HL-60/S4 treated with phorbol 12-myristate 13-acetate at 8.2 ng/mL for 4 days and 3 days (cell line): ENCODE results near the gene KIAA1755.

Experiments
- in situ Hi-C: fragments of 300-500 bp; cut with MboI; formaldehyde crosslinking; loops from 2 replicates; pipeline ENCODE4 v1.15.0; 2022; ENCODE audit warnings: low sequenced_read_pairs

KIAA1755 gene

GRCh38 chr20:38245753-38246152, 14.8 kb downstream of the KIAA1755 start:
- in situ Hi-C loops = no loop called here

GRCh38 chr20:38243709-38244020, 16.9 kb downstream of the KIAA1755 start:
- in situ Hi-C loops = no loop called here

DNA sequence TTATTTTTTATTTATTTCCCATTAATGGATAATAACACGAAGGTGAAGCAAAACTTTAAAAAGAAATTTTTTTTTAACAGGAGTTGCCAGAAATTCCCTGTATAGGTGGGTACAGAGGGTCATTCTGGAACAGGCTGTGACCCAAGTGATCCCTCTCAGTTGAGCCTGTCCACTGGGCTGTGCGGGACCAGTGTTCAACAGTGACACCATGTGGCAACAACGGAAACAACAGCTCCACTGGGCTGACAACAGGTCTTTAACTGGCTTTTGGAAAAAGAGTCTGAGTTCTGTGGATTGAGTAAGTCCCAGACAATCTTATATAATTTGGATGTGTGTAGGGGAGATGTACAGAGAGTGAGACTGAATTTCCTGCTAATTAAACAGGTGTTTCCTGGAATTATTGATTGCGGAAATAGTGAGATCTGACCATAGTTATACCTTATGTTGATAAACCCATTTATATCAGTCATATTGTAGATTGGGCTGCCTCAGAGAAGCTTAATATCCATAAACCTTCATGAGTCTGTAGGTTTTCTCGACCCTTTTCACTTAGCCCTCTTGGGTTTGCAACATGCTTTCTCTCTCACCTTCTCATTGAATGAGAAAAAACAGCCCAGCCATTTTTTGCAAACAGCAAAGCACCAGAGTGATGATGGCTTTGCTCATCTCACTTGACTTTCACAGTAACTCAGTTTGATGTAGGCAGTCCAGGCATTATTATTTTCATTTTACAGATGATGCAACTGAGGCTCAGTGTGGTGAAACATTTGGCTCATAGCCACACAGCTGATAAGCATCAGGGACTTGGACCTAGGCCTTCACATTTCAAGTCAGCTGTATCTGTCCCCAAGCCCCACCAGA, 17.5 kb downstream of the KIAA1755 start:
- in situ Hi-C loops = no loop called here

GRCh38 chr20:38241201-38241600, 19.3 kb downstream of the KIAA1755 start:
- in situ Hi-C loops = no loop called here

DNA sequence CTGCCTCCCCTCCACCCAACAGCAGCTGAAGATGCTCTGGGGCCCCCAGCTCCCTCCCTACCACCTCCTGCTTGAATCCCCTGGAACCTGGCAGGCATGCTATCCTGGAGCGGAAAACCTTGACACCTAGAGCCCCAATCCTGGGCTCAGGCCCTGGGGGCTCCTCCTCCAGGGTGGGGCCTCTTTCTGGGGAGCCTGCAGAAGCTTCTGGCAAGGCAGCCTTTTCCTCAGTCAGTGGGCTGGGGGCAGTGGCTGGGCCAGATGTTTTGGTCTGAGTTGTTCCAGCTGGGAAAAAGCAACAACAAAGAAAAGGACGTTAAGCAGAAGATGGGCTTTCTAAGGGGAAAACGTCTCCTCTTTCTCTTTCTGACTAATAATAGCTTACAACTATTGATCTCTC, 21.1 kb downstream of the KIAA1755 start:
- in situ Hi-C loops = no loop called here

GRCh38 chr20:38238829-38239228, 21.7 kb downstream of the KIAA1755 start:
- in situ Hi-C loops = no loop called here

- in situ Hi-C loops = no loop called here
Observed at GRCh38 chr20:38237381-38237780, 23.2 kb downstream of the KIAA1755 start.

GRCh38 chr20:38231531-38232121, 28.9 kb downstream of the KIAA1755 start:
- in situ Hi-C loops = loop anchor here (5.0 kb wide), 1 partner anchor 86 kb away; no protein-coding TSS in a partner anchor

DNA sequence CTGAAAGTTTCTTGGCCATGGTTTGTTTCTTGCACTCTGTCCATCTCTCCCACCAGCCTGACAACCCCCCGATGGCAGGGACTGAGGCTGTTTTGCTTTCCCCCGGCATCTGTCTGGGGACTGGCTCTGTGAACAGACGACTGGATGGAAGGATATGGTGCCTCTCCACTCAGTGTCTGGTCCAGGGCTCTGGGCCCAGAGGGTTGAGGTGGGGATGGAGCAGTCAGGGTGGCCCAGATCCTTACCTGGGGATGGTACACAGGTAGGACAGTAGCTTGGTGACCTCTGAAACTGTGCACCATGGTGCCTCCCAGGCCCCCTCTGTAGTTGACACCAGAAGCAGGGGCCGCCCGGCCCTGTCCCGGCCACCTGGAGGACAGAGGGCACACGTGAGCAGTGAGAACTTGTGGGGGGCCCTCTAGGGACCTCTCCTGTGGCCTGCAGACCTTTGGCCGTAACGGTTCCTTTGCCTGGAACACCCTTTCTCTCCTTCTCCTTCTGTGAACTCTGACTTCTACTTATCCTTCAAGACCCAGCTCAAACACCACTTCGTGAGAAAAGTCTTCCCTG, 29.5 kb downstream of the KIAA1755 start:
- in situ Hi-C loops = loop anchor here (5.0 kb wide), 1 partner anchor 86 kb away; no protein-coding TSS in a partner anchor

- in situ Hi-C loops = loop anchor here (5.0 kb wide), 1 partner anchor 87 kb away; no protein-coding TSS in a partner anchor
Observed at GRCh38 chr20:38230253-38230551, 30.3 kb downstream of the KIAA1755 start.

GRCh38 chr20:38229376-38230252, 30.9 kb downstream of the KIAA1755 start:
- in situ Hi-C loops = loop anchor here (5.0 to 10.0 kb wide), 2 partner anchors 88 to 155 kb away; no protein-coding TSS in a partner anchor

DNA sequence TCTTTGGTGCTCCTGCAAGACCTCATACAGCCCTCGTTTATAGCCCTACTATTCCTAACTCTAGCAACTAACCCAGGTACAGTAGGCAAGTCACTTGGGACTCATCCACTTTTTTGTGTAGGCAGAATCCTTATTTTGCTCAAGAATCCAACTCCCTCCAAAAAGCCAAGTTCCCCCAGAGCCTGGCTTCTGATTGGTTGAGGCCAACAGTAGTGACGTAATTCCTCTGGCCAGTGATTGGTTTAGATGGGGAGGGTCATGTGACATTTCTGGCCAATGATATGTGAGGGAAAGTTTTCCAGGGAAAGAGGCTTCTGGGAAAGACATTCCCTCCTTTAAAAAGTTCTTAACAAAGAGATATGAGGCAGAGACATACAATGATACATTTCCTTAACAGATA, 32.1 kb downstream of the KIAA1755 start:
- in situ Hi-C loops = loop anchor here (10.0 kb wide), 1 partner anchor 154 kb away; no protein-coding TSS in a partner anchor

- in situ Hi-C loops = loop anchor here (10.0 kb wide), 1 partner anchor 153 kb away; no protein-coding TSS in a partner anchor
Observed at GRCh38 chr20:38227420-38228360, 32.8 kb downstream of the KIAA1755 start.

DNA sequence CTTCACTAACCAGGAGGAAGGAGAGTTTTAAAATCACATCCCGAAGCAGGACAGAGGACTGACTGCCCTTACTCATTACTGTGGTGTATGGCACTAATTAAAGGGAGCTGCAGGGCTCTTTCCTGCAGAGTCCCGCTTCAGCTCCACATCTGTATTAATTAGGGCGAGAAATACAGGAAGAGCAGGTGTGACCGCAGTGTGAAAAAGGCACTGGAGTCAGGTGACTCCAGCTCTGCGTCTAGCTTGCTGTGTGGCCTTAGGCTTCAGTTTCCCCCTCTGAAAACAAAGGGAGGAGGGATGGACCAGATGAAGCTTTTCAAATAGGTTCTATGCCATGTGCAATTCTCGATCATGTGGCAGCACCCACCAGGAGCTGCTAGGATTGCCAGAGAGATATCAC, 34.0 kb downstream of the KIAA1755 start:
- in situ Hi-C loops = loop anchor here (10.0 kb wide), 1 partner anchor 152 kb away; no protein-coding TSS in a partner anchor

DNA sequence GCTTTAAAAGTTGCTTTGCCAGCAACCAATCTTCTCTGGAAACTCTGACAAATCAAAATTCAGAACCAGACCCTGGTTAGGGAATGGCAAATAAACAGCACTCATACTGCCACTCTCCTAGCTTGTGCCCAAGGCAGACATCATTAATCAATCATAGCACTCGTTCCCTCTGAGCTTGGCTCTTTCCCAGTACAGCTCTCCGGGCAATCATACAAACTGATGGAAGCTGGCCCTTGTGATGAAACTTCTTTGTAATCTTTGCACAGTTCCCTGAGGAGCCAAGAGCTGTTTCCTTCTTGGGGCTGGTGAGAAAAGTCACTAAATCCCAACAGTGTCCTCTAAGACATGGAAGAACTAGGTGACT, 34.7 kb downstream of the KIAA1755 start:
- in situ Hi-C loops = loop anchor here (10.0 kb wide), 1 partner anchor 151 kb away; no protein-coding TSS in a partner anchor

- in situ Hi-C loops = loop anchor here (10.0 kb wide), 1 partner anchor 151 kb away; no protein-coding TSS in a partner anchor
Observed at GRCh38 chr20:38225240-38225899, 35.2 kb downstream of the KIAA1755 start.

DNA sequence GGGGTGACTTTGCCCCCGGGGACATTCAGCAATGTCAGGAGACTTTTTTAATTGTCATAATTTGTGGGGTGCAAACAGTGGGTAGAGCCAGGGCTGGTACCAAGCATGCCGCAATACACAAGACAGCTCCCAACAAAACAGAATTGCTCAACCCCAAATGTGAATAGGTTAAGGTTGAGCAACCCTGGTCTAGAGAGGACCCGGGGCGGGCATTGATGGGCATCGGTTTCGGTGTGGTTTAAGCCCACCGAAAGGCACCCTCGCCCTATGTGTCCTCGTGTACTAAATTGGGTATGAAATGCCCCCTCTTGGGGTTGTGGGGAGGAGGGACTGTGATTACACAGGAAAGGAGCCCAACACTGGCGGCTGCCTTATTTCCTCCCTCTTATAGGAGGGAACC, 36.0 kb downstream of the KIAA1755 start:
- in situ Hi-C loops = loop anchor here (10.0 to 25.0 kb wide), 2 partner anchors 150 to 662 kb away; no protein-coding TSS in a partner anchor

DNA sequence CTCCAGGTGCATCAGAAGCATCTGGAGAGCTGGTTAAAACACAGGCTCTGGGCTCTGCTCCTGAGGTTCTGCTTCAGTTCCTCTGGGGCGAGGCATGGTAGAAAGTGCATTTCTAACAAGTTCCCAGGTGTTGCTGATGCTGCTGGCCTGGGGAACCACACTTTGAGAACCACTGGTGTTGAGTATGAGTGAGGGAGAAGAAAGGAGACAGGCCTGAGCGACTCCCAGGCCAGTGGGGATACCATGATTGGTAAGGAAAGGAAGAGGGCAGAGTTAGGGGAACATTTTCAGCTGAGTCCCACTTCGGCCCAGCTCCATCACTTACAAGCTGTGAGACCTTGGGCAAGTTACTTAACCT, 36.8 kb downstream of the KIAA1755 start:
- in situ Hi-C loops = loop anchor here (10.0 to 25.0 kb wide), 2 partner anchors 149 to 661 kb away; no protein-coding TSS in a partner anchor
